Testis (tissue), 3 donors: ENCODE data around the gene PLCD4. TPM values are rescaled to one million over a fixed set of nuclear protein-coding genes. Genes with fewer than 3 reads are reported as not detected.

Experiments
- DNase-seq: peaks from one replicate; pipeline ENCODE4 v3.0.0-alpha.2; 2019
- H3K27ac ChIP-seq, 2 donors: fragments of 200-600 bp; sonication (generic); one replicate each; pipeline ENCODE4 v1.5.1; 2019
- H3K27me3 ChIP-seq: fragments of 200-600 bp; sonication (generic); one replicate; pipeline ENCODE4 v1.5.1; 2019
- H3K36me3 ChIP-seq: fragments of 200-600 bp; sonication (generic); one replicate; pipeline ENCODE4 v1.5.1; 2017; ENCODE audit warnings: low read depth; ENCODE audit errors: missing control alignments
- H3K4me1 ChIP-seq: fragments of 200-600 bp; sonication (generic); one replicate; pipeline ENCODE4 v1.5.1; 2019
- H3K4me3 ChIP-seq, 2 donors: fragments of 200-600 bp; sonication (generic); one replicate each; pipeline ENCODE4 v1.5.1; 2017 to 2019
- H3K9me3 ChIP-seq: fragments of 200-600 bp; sonication (generic); one replicate; pipeline ENCODE4 v1.5.1; 2017
- POLR2A ChIP-seq: fragments of 450-650 bp; IDR thresholded peaks from one replicate; pipeline ENCODE4 v1.6.1; 2017; ENCODE audit warnings: antibody characterized with exemption, mild to moderate bottlenecking, moderate library complexity
- WGBS, 2 donors: methylation state at CpG; one replicate each; pipeline ENCODE4 v1.1.5; 2018; 5-methylcytosine and 5-hydroxymethylcytosine counted together
- intact Hi-C: fragments of 100-400 bp; cut with DNase I; formaldehyde crosslinking; loops from one replicate; pipeline ENCODE4 v1.15.1; 2023; ENCODE audit warnings: low total_unique reads
- polyA plus RNA-seq: library from polyadenylated mRNA; stranded (reverse); fragments of 350-450 nt; fragmentation: Illumina TruSeq; extraction: RNeasy Lipid Tissue Mini Kit (QIAGEN cat#74804); gene quantifications from one replicate; pipeline ENCODE4 v1.2.3, GENCODE V29; 2014; ENCODE audit warnings: low read depth, low replicate concordance; ENCODE audit not compliant: insufficient read depth
- total RNA-seq, 2 donors: library from RNA; depleted of rRNA; stranded (reverse); fragments of >200 nt; gene quantifications; one replicate each; pipeline ENCODE4 v1.2.3, GENCODE V29; 2016
- TF ChIP-seq, protein P1 (sequence below), 3 experiments: fragments of 450-650 bp in 2 of 3; fragments of 200-600 bp in 1 of 3; sonication (generic) in 1 of 3; IDR thresholded peaks; one replicate each; pipeline ENCODE4 v1.5.1; 2016 to 2019; ENCODE audit warnings: antibody characterized with exemption in 3 of 3, mild to moderate bottlenecking in 2 of 3, moderate library complexity in 1 of 3

The PLCD4 gene
- total and polyA plus RNA-seq, 3 donors from 2014 or later: 8.2 to 13.9 (median 9.0) TPM

DNA sequence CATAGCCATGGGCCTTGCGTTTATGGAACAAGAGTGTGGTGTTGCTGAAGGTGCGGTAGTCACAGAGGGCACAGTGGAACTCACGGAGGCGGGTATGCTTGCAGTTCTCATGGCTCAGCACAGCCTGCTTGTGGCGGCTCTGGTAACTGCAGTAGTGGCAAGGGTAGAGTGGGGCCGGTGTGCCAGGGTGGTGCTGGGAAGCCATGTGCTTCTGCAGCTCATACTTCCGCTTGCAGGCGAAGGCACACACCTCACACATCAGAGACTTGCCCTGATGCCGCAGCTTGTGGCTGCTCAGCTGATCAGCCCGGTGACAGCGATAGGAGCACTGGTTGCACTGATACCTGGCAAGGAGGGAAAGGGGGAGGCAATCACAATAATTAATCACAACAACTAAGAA, 37.0 kb downstream of the PLCD4 start:
- Histone ChIP-seq H3K36me3 (no peaks in the 10 kb centered on the region), H3K27ac (no peak overlapping the region), H3K9me3 (no peaks in the 10 kb centered on the region), H3K4me3 (no peak overlapping the region), H3K27me3 (no peaks in the 10 kb centered on the region), H3K4me1 (no peaks in the 10 kb centered on the region)
- no peak for TF ChIP-seq POLR2A
- TF ChIP-seq, protein P1, sequence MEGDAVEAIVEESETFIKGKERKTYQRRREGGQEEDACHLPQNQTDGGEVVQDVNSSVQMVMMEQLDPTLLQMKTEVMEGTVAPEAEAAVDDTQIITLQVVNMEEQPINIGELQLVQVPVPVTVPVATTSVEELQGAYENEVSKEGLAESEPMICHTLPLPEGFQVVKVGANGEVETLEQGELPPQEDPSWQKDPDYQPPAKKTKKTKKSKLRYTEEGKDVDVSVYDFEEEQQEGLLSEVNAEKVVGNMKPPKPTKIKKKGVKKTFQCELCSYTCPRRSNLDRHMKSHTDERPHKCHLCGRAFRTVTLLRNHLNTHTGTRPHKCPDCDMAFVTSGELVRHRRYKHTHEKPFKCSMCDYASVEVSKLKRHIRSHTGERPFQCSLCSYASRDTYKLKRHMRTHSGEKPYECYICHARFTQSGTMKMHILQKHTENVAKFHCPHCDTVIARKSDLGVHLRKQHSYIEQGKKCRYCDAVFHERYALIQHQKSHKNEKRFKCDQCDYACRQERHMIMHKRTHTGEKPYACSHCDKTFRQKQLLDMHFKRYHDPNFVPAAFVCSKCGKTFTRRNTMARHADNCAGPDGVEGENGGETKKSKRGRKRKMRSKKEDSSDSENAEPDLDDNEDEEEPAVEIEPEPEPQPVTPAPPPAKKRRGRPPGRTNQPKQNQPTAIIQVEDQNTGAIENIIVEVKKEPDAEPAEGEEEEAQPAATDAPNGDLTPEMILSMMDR (IDR thresholded peaks at IDR 0.05): peak in 1 of 3 experiments; percentile 8
- no peak for DNase-seq
- intact Hi-C loops: no loop called here
- 89 to 91% methylated on average over 11 of the region's 11 CpGs for WGBS, 2 donors

DNA sequence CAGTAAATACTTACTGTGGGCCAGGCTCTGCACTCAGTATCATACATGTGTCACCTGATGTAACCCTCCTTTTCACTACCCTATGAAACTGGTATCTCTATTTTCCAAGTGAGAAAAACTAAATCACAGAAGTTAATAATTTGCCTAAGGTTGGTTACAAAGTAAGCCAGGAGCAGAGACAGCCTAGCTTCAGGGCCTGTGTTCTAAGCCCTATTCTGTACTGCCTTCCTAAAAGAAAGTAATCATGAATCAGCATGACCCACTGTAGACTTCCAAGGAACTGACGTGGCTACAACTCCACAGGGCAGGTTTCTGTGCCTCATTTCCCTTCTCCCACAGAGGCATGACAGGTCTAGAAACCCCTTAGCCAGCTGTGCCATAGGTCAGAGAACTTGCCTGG, 37.4 kb downstream of the PLCD4 start:
- no peak for DNase-seq
- no peaks in the 10 kb centered on the region for H3K4me1 ChIP-seq
- H3K4me3 ChIP-seq: no peak overlapping the region
- no peaks in the 10 kb centered on the region for H3K36me3 ChIP-seq
- 91 to 100% methylated on average over 1 of the region's 1 CpG for WGBS, 2 donors
- H3K27me3 ChIP-seq: no peaks in the 10 kb centered on the region
- no peaks in the 10 kb centered on the region for H3K9me3 ChIP-seq
- intact Hi-C loops: no loop called here
- TF ChIP-seq, protein P1 (IDR thresholded peaks at IDR 0.05): no peak
- TF ChIP-seq POLR2A: no peak
- H3K27ac ChIP-seq: no peak overlapping the region

DNA sequence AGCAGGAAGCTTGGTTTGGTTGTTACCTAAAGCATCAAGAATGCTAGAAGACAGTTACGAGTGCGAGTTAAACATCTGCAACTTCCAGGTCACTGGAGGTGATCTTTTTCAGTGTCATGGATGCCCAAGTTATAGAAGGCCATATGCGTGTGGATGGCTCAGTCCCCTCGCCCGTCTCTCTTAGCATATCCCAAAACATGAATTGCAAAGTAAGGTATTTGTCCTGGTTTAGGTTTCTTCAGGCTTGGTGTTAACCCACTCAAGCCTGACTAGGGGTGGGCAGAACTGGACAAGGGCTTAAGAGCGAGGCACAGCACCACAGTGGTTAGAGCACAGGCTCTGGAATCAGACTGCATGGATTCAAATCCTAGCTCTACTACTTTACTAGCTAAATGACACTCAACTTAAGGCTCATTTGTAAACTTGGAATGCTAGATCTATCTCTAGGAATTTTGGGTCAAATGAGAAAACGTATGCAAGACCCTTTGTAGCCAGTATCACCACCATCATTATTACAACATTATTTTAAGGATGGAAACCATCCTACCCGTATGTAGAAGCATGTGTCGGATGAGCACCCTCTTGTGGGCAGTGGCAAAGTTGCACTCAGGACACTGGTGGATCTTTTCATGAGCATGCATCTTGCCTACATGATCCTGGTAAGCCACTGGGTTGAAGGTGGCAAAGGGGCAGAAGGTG, 40.5 kb downstream of the PLCD4 start:
- Histone ChIP-seq H3K9me3 (no peaks in the 10 kb centered on the region), H3K4me3 (no peak overlapping the region), H3K27me3 (no peaks in the 10 kb centered on the region), H3K36me3 (no peaks in the 10 kb centered on the region), H3K27ac (no peak overlapping the region), H3K4me1 (no peaks in the 10 kb centered on the region)
- intact Hi-C loops: no loop called here
- TF ChIP-seq, protein P1 (IDR thresholded peaks at IDR 0.05): peak; percentile 65 to 86 (median 73)
- no peak for TF ChIP-seq POLR2A
- 74 to 78% methylated on average over 9 of the region's 9 CpGs for WGBS, 2 donors
- peak; percentile 74 for DNase-seq

DNA sequence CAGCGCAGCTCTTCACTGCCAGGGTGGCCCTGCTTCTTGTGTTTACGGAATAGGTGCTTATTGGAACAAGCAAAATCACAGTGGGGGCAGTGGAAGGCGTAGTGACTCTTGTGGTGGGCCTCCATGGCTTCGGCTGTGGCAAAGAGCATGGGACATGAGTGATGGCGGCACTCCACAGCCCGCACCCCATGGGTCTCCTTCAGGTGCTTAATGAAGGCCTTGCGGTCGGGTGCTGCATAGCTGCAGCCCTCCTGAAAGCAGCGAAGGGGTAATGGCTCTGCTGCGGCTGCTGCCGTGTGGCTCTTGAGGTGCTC, 41.0 kb downstream of the PLCD4 start:
- intact Hi-C loops: no loop called here
- H3K9me3 ChIP-seq: no peaks in the 10 kb centered on the region
- no peaks in the 10 kb centered on the region for H3K36me3 ChIP-seq
- H3K4me1 ChIP-seq: no peaks in the 10 kb centered on the region
- H3K27ac ChIP-seq: no peak overlapping the region
- no peak overlapping the region for H3K4me3 ChIP-seq
- 91 to 93% methylated on average over 5 to 11 of the region's 11 CpGs for WGBS, 2 donors
- no peaks in the 10 kb centered on the region for H3K27me3 ChIP-seq
- TF ChIP-seq, protein P1 (IDR thresholded peaks at IDR 0.05): no peak
- no peak for TF ChIP-seq POLR2A
- DNase-seq: no peak

DNA sequence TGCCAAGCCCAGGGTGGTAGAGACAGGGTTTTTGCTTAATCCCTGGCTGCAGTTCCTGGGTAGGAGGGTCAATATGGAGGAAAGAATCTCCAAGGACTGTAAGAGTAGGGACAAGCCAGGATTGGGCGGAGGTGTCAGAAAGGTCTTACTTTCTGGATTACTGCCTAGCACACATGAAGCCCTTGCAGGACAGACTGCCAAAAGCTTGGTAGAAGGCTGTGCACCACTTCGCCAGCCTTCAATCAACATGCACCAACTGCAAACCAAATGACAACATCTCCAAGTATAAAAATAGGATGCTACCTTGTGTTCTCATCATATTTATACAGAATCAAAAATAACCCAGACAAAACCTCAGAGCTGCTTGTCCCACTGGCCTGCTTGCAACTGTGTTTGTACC, 48.1 kb downstream of the PLCD4 start:
- no peaks in the 10 kb centered on the region for H3K27me3 ChIP-seq
- no peaks in the 10 kb centered on the region for H3K36me3 ChIP-seq
- peaks cover 10% of the 10 kb centered on the region for H3K4me1 ChIP-seq
- no peak for DNase-seq
- intact Hi-C loops: no loop called here
- H3K27ac ChIP-seq: no peak overlapping the region
- H3K4me3 ChIP-seq: no peak overlapping the region
- no peak for TF ChIP-seq POLR2A
- TF ChIP-seq, protein P1 (IDR thresholded peaks at IDR 0.05): no peak
- H3K9me3 ChIP-seq: no peaks in the 10 kb centered on the region
- 64 to 75% methylated on average over 2 of the region's 2 CpGs for WGBS, 2 donors
